Panc1 (cell line): Measurements from ENCODE around the gene PDXK.

Experiments used
- CTCF ChIP-seq: fragments of 450-650 bp; IDR thresholded peaks from 2 replicates; pipeline ENCODE4 v1.5.1; 2017; ENCODE audit warnings: mild to moderate bottlenecking
- TCF7L2 ChIP-seq: IDR thresholded peaks from 2 replicates; pipeline ENCODE4 v1.6.1; 2011; ENCODE audit warnings: mild to moderate bottlenecking, low read depth, low read length, inconsistent platforms

GRCh38 chr21:43733529-43734071 is 14.7 kb downstream of the PDXK start:
- TF ChIP-seq CTCF: no peak
- TF ChIP-seq TCF7L2: no peak
